Mesangial cell (primary cell): ENCODE data around the gene BCL2L14. TPM values are rescaled to one million over a fixed set of nuclear protein-coding genes. Genes with fewer than 3 reads are reported as not detected.

ENCODE experiments used
- total RNA-seq: library from RNA; depleted of rRNA; stranded (reverse); fragments of >200 nt; gene quantifications from 2 replicates; pipeline ENCODE4 v1.2.3, GENCODE V29; 2015

The BCL2L14 gene
- not detected in 2 replicates for total RNA-seq

GRCh38 chr12:12070674-12071656, at the start of gene BCL2L14:
BCL2L14 (plus strand) TSS chr12:12070939; CDS start chr12:12079306, 8,367 bp downstream.

Other genes starting within 250 kb of the BCL2L14 start
- 22.3 and 25.7 TPM in 2 replicates for gene LRP6, start 196.1 kb downstream of the BCL2L14 start, total RNA-seq